Activated T-helper 9 cell treated with anti-CD3 and anti-CD28 coated beads, Interleukin-2, amount 50 U/mL, for 16 hours (primary cell): ENCODE data around the gene DMXL2.
"Not testable (repeated sequence)": the region's sequence is repeated elsewhere in the genome, so short reads cannot be mapped to it uniquely, and the experiment has no call there.

Experiments
- DNase-seq: peaks from one replicate; pipeline ENCODE4 v3.0.0-alpha.2; 2020; ENCODE audit warnings: low read depth

Gene DMXL2

GRCh38 chr15:51492528-51492927, 130.0 kb downstream of the DMXL2 start:
- no peak for DNase-seq

GRCh38 chr15:51491941-51492340, 130.6 kb downstream of the DMXL2 start:
- no peak for DNase-seq

GRCh38 chr15:51484781-51485180, 137.8 kb downstream of the DMXL2 start:
- DNase-seq, result no peak

GRCh38 chr15:51483985-51484384, 138.6 kb downstream of the DMXL2 start:
- no peak for DNase-seq

- DNase-seq, result no peak
Observed at GRCh38 chr15:51483520-51483919, 139.1 kb downstream of the DMXL2 start.

GRCh38 chr15:51475736-51476135, 146.8 kb downstream of the DMXL2 start:
- DNase-seq, result no peak

- no peak for DNase-seq
Observed at GRCh38 chr15:51470512-51470911, 152.1 kb downstream of the DMXL2 start.

- DNase-seq, result no peak
Observed at GRCh38 chr15:51460796-51461195, 161.8 kb downstream of the DMXL2 start.

- no peak for DNase-seq
Observed at GRCh38 chr15:51450001-51450400, 172.6 kb downstream of the DMXL2 start.

- DNase-seq, result no peak
Observed at GRCh38 chr15:51448622-51449399, 173.8 kb downstream of the DMXL2 start.

- DNase-seq, result no peak
Observed at GRCh38 chr15:51447855-51448621, 174.5 kb downstream of the DMXL2 start.

GRCh38 chr15:51446029-51446744, 176.4 kb downstream of the DMXL2 start:
- not testable (repeated sequence) for DNase-seq

GRCh38 chr15:51444807-51445206, 177.8 kb downstream of the DMXL2 start:
- DNase-seq, result no peak

GRCh38 chr15:51444112-51444511, 178.5 kb downstream of the DMXL2 start:
- no peak for DNase-seq

- DNase-seq, result no peak
Observed at GRCh38 chr15:51443282-51443914, 179.2 kb downstream of the DMXL2 start.

GRCh38 chr15:51438526-51438925, 184.0 kb downstream of the DMXL2 start:
- DNase-seq, result no peak

GRCh38 chr15:51425517-51426040, 197.0 kb downstream of the DMXL2 start:
- no peak for DNase-seq

GRCh38 chr15:51424780-51425179, 197.8 kb downstream of the DMXL2 start:
- DNase-seq, result no peak

GRCh38 chr15:51423040-51423439, 199.5 kb downstream of the DMXL2 start:
- not testable (repeated sequence) for DNase-seq

- DNase-seq, result no peak
Observed at GRCh38 chr15:51416129-51416528, 206.4 kb downstream of the DMXL2 start.

- DNase-seq, result no peak
Observed at GRCh38 chr15:51414256-51414860, 208.2 kb downstream of the DMXL2 start.
